Keratinocyte (primary cell): Measurements from ENCODE around the gene CEP295NL.

Source experiments
- CTCF ChIP-seq, 3 experiments: IDR thresholded peaks in 1 of 3; conservative IDR thresholded peaks in 1 of 3; optimal IDR thresholded peaks in 1 of 3; 2 replicates in 2 of 3; 3 replicates in 1 of 3; pipeline versions ENCODE3 to v1.5.1; 2011; ENCODE audit warnings: low read length in 3 of 3, mild to moderate bottlenecking in 3 of 3, moderate library complexity in 2 of 3, control low read depth in 1 of 3, inconsistent platforms in 1 of 3; ENCODE audit not compliant: insufficient read depth in 2 of 3; ENCODE audit errors: extremely low read depth in 1 of 3
- EZH2 ChIP-seq: IDR thresholded peaks from one replicate; pipeline ENCODE4 v1.6.1; 2012; ENCODE audit warnings: inconsistent platforms, mild to moderate bottlenecking, low read length, moderate library complexity

GRCh38 chr17:78901806-78902205, 1.2 kb downstream of the CEP295NL start:
- no peak for TF ChIP-seq CTCF (optimal IDR thresholded peaks at IDR 0.05 in 1 of 3, IDR thresholded peaks at IDR 0.05 in 1 of 3, conservative IDR thresholded peaks at IDR 0.05 in 1 of 3; ENCODE audit: extremely low read depth in 1 of 3, insufficient read depth in 2 of 3, low read length in 3 of 3)
- TF ChIP-seq EZH2, result no peak
